NCI-H2029 treated with DMSO at 0.1 percent for 48 hours (cell line): Measurements from ENCODE around the gene RBM7.
A peak's percentile ranks its signal among the peaks of the same experiment; 100 is the strongest.

ENCODE experiments used
- DNase-seq: peaks from one replicate; lab custom pipeline; 2025; lab: John Stamatoyannopoulos, UW

The RBM7 gene

DNA sequence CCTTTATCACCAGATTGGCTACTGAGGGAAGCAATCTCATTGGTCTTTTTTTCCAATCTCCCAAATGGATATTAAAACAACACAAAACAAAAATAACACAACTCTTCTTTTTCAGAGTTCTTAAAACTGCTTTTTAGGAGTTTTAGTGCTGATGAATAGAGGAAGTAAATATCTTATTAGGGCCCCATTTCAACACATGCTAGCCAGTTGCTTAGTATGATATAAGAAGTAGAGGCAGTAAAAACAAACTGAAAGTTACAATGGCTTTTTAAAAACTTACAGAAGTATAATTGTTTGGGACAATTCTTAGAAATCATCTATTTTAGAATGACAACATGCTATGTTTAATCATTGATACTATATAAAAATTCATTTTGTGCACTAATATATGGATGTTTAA is 3.5 kb upstream of the RBM7 start:
- DNase-seq, result no peak

DNA sequence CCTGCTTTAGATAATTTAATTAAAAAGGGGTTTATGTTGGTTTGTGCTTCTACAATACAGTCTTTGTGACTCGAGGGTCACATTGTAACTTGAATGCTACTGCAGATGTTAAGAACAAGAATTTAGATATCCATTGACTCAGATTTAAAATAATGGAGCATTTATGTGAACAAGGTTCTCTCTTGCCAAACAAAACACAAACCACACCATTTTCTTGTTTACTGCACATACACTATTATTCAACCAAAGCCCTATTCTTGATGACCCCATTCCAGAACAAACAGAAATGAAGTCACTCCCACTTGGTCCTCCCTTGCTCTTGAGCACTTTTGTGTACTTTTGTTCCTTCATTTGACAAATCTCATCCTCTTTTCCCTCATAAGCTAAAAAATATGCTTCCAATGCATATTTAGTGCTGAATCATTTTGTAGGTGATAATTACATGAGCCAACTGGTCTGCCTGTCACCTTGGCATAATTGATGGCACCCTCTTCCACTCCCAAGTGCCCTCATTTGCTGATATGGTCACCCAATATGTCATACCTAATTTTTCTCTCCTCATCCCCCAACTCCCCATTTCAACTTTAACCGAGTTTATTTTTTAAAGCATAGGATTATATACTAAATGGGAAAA is 3.0 kb upstream of the RBM7 start:
- peak; percentile 14 for DNase-seq

DNA sequence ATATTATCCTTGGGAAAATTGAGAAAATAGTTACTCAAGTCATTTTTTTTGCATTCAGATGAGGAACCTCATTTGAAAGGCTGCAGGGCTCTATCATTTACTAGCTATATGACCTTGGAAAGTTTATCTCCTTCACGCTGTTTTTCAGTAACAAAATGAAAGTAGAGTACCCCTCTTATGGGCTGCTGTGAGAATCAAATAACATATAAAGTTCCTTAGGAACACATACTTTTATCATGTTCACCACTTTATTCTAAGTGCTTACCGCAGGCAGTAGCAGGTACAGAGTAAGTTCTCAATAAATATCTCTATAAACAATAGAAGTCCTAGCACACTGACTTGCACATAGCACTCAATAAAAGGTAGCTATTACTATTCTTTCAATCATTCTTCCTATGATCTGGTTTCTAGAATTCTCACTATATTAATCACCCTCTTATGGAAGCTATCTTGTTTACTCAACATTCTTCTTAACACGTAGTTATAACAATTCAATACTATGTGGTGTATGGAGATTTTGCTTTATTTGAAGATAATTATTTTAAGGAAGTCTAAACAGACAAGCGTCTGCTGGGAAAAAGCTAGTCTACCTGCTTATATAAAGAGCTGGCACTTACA is 2.1 kb upstream of the RBM7 start:
- DNase-seq, result no peak

DNA sequence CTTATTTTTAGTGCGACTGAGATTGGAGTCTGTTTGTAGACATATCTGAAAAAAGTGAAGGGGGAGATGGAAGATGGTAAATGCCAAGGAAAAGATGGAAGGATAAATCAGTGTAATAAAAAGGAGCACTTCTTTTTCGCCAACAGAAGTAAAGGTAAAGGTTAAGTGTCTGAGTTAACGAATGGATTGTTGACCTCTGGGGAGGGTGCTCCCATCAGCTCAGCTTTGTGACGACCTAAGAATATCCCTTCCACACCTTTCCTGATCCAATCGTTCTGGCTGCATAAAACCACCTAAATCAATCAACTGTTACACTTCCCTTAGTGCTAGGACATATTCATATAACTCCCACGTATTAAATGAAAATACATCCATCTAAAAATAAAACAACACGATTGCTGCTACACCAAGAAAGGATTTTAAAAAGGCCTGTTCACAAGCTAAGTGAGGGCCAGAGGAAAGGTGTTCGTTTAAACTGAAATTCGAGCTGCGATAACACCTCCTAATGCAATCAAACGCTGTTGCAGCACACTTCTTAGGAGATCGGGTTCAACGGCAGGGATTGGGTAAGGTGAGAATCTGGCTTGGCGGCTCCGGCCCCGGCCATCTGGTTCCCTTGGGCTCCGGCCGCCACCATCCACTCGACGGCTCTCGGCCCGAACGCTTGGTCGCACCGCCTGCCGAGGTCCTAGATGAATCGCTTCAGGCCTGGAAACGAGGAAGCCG is 813 bp upstream of the RBM7 start:
- DNase-seq, result peak; percentile 71

DNA sequence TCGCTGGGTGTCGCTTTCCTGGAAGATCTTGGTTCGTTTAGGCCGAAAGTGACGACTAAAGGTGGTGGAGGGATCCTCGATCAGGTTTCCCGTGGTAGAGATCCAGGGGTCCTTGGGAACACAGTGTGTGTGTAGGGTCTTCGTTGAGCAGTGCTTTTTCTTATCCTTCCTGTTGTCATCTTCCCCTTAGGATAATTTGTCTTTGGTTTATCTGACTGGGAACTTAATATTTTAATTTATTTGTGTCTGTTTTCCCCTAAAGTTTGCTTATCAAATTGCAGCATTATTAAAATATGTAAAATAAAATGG is 403 bp downstream of the RBM7 start:
- DNase-seq, result no peak

DNA sequence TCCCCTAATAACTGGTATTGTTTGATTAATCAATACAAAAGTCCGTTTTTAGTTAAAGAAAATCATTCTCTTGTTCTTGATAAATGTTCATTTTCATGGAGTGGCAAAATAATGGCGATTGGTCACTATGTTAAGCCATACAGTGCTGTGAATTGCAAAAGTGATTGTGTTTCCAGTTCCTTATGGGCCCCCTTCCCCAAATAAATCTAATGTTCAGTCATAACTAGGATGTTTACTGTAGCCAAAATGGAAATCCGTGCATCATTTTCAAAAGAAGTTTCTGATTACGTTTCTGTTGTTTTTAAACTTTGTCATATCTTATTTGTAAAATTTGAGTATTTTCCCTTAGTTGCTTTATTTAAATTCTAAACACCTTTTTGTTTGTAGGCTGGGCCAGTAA is 845 bp downstream of the RBM7 start:
- DNase-seq, result no peak

DNA sequence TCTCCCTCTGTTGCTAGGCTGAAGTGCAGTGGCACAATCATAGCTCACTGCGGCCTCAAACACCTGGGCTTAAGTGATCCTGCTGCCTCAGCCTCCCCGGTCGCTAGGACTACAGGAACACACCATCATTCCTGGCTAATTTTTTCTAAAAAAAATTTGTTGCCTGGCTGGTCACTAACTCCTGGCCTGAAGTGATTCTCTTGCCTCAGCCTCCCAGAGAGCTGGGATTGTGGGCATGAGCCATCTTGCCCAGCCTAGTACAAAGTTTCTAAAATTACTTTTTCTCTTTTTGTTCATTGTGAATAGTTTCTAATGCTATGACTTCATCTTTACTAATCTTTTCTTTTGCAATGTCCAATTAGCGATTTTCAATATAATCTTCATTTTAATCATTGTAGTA is 12.5 kb downstream of the RBM7 start:
- no peak for DNase-seq

DNA sequence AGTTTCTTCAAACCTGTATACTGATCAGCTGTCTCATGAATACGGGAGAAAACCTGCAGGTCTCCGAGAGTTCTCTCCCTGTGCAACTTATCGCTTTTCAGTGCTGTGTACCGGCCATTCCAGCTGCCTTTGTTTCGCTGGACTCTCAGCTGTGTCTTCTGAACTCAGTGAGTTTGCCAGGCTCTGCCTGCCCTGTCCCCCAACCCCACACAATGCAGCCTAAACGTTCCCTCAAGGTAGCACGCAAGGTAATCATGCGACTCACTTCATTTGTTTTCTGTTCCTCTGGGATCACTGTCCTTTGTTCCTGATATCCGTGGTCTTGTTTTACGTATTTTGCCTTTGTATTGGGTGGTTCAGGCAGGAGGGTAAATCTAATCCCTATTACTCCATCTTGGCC is 13.5 kb downstream of the RBM7 start:
- DNase-seq, result no peak

DNA sequence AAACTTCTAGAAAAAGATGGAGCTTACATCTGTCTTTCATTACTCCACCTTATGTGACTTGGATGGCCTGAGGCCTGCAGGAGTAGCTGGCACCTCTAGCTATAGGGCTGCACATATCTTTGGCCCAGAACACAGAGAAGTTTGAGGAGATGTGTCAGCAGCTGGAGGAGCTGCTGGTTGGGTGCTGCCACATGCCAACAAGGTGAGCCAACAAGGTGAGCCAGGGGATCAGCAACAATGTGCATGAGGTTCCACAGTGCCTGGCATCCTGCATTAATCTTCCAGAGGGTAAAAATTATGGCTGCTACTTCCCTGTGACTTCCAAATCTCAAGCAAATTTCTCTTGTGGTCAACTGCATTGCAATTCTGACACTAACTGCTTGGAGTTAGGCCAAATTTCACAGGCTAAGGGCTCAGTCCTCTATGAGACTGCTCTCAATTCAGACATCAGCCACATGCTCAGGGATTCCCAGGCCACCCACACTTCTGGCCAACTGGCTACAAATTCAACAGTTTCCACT is 16.0 kb downstream of the RBM7 start:
- DNase-seq, result no peak

DNA sequence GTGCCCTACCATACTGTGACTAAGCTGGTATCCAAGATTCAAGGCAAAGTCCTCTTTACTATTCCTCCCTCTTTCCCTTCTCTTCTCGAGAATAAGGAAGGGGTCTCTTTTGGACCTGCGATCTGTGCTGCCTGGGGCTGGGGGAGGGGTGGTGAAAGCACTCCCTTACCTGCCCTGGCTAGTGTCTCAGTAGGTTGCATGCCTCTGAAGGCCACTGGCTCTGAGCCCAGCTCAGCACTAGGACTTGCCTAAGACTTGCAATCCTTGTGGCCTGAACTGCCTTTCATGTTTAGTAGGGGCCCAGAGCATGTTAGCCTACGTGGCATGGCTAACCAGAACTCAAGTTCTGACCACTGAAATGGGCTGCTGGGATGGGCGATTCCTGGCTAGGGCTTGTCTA is 25.8 kb downstream of the RBM7 start:
- no peak for DNase-seq

DNA sequence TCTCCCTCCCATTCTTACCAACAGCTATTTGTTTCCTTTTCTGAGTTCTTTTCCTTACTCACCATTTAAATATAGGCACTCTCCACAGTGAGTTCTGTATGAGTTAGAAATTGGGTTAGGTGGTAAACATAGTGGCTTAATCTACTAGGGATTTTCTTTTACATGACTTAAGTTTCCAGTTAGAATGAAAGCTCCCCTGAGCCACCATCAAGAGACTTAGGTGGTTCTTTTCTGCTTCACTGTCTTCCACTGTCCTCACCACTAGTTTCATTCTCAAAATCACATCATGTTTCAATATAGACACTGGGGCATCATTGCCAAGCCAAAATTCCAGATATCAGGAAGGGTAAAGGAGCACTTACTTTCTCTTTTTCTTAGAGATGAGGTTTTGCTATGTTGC is 29.8 kb downstream of the RBM7 start:
- no peak for DNase-seq

DNA sequence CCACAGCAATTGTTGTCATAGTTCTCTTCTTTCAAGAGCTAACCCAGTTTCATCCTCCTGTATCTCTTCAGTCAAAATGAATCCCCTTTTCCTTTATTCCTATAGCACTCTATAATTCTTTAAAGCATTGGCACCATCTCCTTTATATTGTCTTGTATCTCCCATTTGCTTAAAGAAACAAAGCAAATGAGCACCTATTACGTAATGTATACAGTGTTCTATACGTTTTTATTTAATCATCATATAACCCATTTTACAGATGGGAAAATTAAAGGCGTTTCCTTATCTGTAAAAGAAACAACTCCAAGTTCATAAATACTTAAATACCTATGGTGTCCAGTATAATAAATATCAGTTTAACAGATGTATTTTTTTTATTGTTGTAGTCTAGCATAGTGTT is 32.4 kb downstream of the RBM7 start:
- DNase-seq, result no peak

DNA sequence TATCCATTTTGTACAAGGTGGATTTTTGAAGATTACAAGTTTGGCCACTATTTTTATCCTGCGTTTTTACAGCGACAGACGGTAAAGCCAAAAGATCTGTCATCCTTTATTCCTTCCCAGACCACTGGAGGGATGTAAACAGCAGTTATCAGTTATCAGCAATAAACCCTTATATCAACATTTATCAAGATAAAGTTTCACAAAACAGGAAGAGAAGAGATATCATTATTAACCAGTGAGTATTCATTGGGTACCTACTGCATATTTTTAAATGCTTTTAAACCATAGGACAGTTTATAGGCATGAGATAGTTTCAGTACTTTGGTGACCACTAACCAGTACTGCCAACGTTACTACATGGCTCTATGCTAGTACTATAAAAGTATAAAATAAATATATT is 32.9 kb downstream of the RBM7 start:
- no peak for DNase-seq

DNA sequence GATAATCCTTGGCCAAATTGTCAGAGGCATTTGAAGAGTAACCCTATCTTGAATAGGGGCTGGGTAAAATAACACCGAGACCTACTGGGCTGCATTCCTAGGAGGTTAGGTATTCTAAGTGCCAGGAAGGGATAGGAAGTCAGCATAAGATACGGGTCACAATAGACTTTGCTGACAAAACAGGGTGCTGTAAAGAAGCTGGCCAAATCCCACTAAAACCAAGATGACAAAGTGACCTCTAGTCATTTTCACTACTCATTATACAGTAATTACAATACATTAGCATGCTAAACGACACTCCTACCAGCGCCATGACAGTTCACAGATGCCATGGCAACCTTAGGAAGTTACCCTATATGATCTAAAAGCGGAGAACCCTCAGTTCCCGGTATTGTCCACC is 37.8 kb downstream of the RBM7 start:
- no peak for DNase-seq

DNA sequence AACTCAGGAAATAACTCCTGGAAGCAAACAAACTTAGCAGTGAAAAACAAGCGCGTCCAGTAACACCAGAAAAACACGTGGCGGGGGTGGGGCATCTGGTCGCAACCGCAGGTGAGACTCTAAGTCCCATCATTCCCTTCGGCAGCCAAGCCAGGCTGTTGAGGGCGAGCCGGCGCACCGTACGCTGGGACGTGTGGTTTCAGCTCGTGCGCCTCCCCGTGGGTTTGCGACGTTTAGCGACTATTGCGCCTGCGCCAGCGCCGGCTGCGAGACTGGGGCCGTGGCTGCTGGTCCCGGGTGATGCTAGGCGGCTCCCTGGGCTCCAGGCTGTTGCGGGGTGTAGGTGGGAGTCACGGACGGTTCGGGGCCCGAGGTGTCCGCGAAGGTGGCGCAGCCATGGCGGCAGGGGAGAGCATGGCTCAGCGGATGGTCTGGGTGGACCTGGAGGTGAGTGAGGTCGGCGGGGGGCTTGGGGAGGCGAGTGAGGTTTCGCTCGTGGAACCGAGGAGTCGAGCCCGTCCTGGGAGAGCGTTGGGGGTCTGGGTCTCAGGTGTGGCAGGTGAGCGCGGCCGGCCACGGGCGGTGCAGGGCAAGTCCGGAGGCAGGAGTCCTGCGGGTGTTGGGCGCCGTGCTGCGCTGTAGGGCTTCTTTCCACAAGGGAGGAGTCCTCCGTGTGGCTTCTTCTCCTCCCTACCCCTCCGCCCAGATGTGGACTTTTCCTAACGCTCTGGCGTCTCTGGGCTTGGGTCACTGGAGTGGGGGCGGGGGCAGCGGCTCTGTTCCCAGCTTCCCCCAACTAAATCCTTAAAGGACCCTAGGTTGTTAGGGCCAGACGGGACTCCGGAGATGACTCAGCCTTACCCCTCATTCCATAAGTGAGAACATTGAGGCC is 39.0 kb downstream of the RBM7 start, which contains the start of gene REXO2:
Gene REXO2, plus strand, starts transcription at position 239 of the 892 bp plus-strand sequence. Its CDS starts 62 bp downstream, at position 301.
- peak; percentile 87 for DNase-seq

DNA sequence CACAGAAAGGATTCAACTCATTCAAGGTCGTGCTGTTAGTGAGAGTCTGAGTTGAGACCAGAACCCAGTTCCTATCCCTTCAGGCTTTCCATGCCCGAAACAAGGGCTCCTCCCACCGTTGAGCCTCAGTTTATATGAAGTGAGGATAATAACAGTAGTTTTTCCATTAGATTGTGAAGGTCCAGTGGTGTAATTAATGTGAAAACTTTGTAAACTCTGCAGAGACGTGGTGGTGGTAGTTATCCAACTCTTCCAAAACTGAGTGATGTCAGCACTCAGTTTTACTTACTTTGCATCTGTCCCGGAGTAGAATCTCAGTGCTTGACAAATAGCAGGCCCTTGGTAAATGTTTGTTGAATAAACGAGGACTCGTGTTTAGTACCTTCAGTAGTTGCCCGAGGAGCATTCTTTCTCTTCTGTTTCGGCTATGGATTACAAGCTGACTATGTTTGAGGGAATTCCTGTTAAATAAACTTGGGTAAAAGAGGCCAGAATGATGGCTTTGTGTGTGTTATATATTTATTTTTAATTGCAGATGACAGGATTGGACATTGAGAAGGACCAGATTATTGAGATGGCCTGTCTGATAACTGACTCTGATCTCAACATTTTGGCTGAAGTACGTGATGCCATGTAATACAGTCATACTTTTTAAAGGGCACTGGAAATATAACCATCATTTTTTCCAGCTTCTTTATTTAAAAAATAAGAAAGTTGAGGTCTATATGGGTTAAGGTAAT is 39.8 kb downstream of the RBM7 start:
- no peak for DNase-seq

DNA sequence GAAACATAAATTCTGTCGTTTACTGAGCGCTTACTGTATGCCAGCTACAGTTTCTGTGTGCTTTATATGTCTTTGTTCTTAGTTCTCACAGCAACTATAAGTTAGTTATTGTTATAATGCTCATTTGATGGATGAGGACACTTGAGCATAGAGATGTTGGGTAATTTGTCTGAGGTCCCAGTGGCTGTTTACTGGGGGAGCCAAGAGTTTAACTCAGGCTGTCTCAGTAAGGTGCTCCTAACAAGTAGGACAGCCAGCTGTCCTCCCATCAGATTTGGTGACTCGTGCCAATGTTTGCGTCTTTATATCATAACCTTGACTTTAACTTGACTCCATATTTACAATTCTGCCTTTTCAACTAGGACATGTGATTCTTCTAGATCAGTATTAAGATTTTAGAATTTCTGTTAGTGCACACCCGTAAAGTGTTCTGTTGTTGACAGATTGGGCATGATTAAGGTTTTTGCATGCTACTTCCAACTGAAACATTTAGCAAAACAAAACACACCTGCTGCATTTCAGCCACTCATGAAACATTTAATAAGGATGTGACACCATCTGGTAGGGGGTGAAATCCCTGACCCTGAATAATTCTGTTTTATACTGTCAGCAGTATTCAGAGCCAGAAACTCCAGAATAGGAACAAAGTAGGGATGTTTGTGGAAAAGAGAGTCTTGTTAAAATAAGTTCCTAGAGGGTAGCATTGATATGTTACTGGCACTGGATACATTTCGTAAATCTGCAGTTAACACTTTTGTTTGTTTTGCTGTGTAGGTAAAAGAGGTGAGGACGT is 40.7 kb downstream of the RBM7 start:
- peak; percentile 14 for DNase-seq

DNA sequence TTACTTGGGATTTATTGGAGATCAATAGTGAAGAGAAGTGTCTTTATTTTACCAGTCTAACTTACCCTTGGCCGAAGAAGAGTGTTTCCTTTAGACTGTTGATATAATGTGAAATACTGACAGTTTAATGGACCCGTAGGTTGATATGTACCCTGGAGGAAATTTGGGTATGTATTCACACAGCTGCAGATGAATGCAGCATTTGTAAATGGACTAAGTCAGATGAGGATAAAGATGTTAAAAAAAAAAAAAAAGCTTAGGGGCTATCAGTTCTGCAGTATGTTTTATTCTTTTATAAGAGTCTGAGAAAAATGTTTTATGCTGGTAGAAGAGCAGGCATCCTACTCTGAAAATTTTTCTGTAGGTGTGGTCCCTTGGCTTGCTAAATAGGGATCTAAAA is 41.5 kb downstream of the RBM7 start:
- no peak for DNase-seq

DNA sequence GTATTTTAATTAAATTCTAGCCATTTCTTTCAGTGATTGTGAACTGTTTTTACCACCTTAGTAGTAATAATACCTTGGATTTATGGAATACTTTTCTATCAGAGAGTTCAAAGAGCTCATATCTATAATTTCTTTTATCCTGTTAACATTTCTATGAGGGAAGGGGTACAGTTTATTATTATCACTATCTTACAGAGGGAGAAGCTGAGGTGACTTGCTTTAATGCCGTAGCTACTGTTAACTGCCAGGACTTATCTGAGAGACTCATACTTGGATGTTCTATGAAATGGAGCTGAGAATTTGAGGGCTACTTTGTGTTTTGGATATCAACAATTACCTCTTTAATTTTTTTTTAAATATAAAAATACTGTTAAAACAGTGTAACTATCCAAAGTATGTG is 42.1 kb downstream of the RBM7 start:
- DNase-seq, result no peak

DNA sequence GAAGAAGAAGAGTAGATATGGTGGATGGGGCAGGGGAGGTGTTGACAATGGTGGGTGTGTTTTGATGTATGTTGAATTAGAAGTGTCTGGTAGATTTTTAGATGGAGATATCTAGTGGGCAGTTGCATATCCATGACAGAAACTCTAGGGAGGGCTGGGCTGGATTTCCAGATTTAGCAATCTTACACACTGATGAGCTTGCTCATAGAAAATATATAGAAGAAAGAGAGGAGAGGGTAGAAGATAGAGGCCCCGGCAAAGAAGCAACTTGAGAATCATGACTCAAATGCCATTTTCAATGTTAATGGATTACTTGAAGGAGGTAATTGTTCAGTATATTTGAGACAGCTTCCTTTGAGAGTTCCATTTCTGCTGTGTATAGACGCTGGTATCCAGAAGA is 47.0 kb downstream of the RBM7 start:
- no peak for DNase-seq

DNA sequence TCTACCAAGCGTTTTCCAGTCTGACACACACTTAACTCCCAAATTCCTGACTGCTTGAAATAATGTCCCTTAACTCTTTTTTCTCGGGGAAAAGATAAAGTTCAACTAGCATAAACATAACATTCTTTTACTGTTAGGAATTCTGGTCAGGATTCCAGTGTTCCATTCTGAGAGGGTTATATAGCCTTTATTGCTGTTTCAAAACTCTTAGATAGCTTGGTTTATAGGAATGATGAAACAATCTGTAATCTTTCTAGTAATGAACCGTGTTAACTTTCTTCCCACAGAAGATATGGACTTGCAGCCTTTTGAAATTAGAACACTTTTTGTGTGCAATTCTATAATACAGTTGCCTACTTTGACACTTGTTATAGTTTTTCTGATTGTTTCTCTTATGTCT is 47.4 kb downstream of the RBM7 start:
- DNase-seq, result no peak
